Epithelial cell of esophagus (primary cell): Measurements from ENCODE around the gene EIF2A.

Experiments used
- DNase-seq: peaks from one replicate; pipeline ENCODE4 v3.0.0; 2010; ENCODE audit warnings: low read depth
- H3K4me3 ChIP-seq: 2 replicates; pipeline ENCODE4 v1.5.1; 2011; ENCODE audit warnings: mild to moderate bottlenecking, low read length, control low read depth
- CTCF ChIP-seq: IDR thresholded peaks from 2 replicates; pipeline ENCODE4 v1.5.1; 2011; ENCODE audit warnings: low read depth, mild to moderate bottlenecking, low read length, control low read depth, inconsistent platforms; ENCODE audit not compliant: insufficient read depth; ENCODE audit errors: missing control alignments

The EIF2A gene

DNA sequence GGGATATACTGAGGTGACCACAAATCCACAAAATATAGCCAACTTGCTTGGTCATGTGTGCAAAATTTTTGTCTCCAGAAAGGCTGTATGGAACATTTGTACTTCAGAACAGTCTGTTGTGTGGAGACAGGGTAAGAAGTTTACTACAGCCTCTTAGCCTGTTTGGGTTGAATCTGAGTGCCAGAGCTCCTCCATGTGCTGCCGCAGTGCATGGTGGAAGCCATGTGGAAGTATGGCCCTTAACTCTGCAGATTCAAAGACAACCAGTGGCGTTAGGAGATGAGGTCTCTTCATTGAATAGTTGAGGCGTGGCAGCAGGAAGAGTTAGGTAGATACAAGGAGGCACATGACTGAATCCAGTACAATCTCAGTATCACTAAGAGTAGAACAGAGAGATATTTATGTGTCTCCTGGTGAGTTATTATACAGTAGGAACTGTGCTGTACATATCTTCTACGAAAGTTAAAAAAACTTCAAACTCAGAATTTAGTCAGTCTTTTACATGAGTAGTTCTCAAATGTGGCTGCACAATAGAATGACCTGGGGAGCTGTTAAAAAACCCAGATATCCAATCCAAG is 9.4 kb downstream of the EIF2A start:
- TF ChIP-seq CTCF = no peak
- no peak for DNase-seq
- H3K4me3 ChIP-seq = no peak overlapping the region

DNA sequence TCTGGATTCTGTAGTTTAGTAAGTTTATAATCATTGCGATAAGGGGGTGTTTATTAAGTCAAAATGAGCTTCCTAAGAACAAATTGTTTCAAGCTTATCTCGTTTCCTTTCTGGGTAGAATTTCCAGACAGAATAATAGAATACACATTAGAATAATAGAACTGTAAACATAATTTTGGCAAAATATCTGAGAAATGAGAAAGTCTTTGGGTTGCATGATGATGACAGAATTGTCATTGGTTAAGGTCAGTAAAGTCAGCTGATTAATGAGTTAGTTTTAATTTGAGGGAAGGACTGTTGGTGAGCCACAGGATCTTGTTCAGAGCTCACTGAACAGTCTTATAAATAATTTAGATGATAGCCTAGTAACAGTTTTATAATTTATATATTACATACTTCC is 10.2 kb downstream of the EIF2A start:
- no peak overlapping the region for H3K4me3 ChIP-seq
- DNase-seq = no peak
- no peak for TF ChIP-seq CTCF

DNA sequence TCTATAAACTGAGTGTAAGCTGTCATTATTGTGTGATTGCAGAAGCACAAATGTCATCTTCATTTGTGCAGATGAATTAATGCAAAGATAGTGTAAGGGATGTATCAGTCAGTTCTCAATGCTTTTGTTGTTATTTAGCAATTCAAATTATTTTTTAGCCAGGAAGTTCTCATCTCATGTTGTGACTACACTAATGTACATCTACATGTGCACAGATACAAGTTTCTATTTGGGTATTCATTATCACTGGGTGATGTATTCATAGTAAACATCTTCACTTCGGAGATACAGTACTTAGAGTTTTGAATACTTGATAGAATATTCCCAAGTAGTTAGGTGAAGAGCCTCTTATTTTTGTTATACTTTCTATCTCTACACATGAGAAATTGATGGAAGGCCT is 11.1 kb downstream of the EIF2A start:
- TF ChIP-seq CTCF = no peak
- DNase-seq = no peak

DNA sequence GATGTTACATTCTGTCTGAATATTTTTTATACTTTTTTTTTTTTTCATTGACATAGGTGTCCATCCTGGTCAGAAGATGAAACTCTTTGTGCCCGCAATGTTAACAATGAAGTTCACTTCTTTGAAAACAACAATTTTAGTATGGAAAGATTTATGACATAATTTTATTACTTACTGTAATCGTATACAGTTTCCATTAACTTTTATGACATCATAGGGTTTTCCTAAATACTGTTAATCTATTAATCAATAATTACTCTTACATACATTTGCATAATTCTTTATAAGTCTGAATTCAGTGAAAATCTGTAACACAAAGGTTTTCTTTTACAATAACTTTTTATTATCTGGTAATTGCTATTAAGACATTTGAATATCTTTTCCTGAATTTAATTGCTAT is 17.7 kb downstream of the EIF2A start:
- H3K4me3 ChIP-seq = no peak overlapping the region
- no peak for DNase-seq
- no peak for TF ChIP-seq CTCF

More for the DNA sequence above, 11.1 kb downstream of the EIF2A start:
- no peak overlapping the region for H3K4me3 ChIP-seq

DNA sequence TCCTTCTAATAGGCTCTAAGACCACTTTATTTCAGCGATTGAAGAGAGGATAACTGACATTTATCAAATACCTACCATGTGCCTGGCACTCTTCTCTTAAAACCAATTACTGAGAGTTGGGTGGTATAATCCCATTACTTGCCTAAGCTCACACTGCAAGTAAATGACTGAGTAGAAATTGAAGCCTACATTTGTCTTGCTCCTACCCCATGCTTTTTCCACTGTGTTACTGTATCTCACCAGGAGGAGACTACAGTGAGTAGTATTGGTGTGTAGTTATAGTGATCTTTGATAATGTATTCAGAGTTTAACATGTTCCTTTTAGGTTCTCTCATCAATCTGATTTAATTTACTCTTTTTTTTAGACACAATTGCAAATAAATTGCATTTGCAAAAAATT is 20.7 kb downstream of the EIF2A start:
- H3K4me3 ChIP-seq = no peak overlapping the region
- DNase-seq = no peak
- no peak for TF ChIP-seq CTCF

DNA sequence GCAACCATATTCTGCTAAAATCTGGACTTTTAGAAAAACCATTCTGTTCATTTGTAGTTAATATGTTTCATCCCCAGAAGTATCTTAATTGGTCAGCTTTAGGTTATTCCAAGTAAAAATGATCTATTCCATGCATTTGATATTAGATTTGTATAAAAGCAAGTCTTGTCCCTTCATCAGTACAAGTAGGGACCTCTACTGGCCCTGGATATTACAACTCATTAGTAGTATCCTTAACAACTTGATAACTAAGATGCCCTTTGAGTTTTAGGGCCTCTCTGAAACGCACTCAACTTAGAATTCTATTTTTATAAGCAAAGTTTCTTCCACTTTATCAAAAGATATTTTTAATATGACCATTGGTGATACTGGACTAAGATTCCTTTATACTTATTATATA is 31.3 kb downstream of the EIF2A start:
- DNase-seq = peak; percentile 16
- no peak overlapping the region for H3K4me3 ChIP-seq
- peak; percentile 6 for TF ChIP-seq CTCF

DNA sequence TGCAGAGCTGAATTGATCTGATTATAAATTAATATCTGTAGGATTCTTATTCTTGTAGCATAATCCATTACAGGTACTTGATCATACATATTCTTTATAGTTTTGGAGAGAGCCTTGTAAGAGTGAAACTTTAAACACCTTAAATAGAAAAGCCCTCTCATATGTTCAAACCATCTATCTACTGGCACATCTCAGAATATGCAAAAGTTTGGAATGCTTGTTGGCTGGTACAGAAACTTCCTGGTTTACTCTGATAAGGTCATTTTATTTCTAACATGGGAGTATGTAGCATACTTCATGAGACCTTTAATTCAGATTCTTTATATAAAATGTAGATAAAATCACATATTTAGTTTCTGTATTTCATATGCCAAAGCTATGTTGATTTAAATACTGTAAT is 34.6 kb downstream of the EIF2A start:
- H3K4me3 ChIP-seq = no peak overlapping the region
- no peak for TF ChIP-seq CTCF
- no peak for DNase-seq
